Testis (tissue), 3 donors: ENCODE results near the gene TULP4. TPM values are rescaled to one million over a fixed set of nuclear protein-coding genes. Genes with fewer than 3 reads are reported as not detected.
"Not testable (repeated sequence)": the region's sequence is repeated elsewhere in the genome, so short reads cannot be mapped to it uniquely, and the experiment has no call there.

ENCODE experiments used
- DNase-seq: peaks from one replicate; pipeline ENCODE4 v3.0.0-alpha.2; 2019
- H3K27ac ChIP-seq, 2 donors: fragments of 200-600 bp; sonication (generic); one replicate each; pipeline ENCODE4 v1.5.1; 2019
- H3K27me3 ChIP-seq: fragments of 200-600 bp; sonication (generic); one replicate; pipeline ENCODE4 v1.5.1; 2019
- H3K36me3 ChIP-seq: fragments of 200-600 bp; sonication (generic); one replicate; pipeline ENCODE4 v1.5.1; 2017; ENCODE audit warnings: low read depth; ENCODE audit errors: missing control alignments
- H3K4me1 ChIP-seq: fragments of 200-600 bp; sonication (generic); one replicate; pipeline ENCODE4 v1.5.1; 2019
- H3K4me3 ChIP-seq, 2 donors: fragments of 200-600 bp; sonication (generic); one replicate each; pipeline ENCODE4 v1.5.1; 2017 to 2019
- H3K9me3 ChIP-seq: fragments of 200-600 bp; sonication (generic); one replicate; pipeline ENCODE4 v1.5.1; 2017
- CTCF ChIP-seq, 3 experiments: fragments of 450-650 bp in 2 of 3; fragments of 200-600 bp in 1 of 3; sonication (generic) in 1 of 3; IDR thresholded peaks; one replicate each; pipeline ENCODE4 v1.5.1; 2016 to 2019; ENCODE audit warnings: antibody characterized with exemption in 3 of 3, mild to moderate bottlenecking in 2 of 3, moderate library complexity in 1 of 3
- POLR2A ChIP-seq: fragments of 450-650 bp; IDR thresholded peaks from one replicate; pipeline ENCODE4 v1.6.1; 2017; ENCODE audit warnings: antibody characterized with exemption, mild to moderate bottlenecking, moderate library complexity
- WGBS, 2 donors: methylation state at CpG; one replicate each; pipeline ENCODE4 v1.1.5; 2018; 5-methylcytosine and 5-hydroxymethylcytosine counted together
- intact Hi-C: fragments of 100-400 bp; cut with DNase I; formaldehyde crosslinking; loops from one replicate; pipeline ENCODE4 v1.15.1; 2023; ENCODE audit warnings: low total_unique reads
- polyA plus RNA-seq: library from polyadenylated mRNA; stranded (reverse); fragments of 350-450 nt; fragmentation: Illumina TruSeq; extraction: RNeasy Lipid Tissue Mini Kit (QIAGEN cat#74804); gene quantifications from one replicate; pipeline ENCODE4 v1.2.3, GENCODE V29; 2014; ENCODE audit warnings: low read depth, low replicate concordance; ENCODE audit not compliant: insufficient read depth
- total RNA-seq, 2 donors: library from RNA; depleted of rRNA; stranded (reverse); fragments of >200 nt; gene quantifications; one replicate each; pipeline ENCODE4 v1.2.3, GENCODE V29; 2016

TULP4 gene
- total and polyA plus RNA-seq, 3 donors from 2014 or later: 18.0 to 211 (median 116) TPM

GRCh38 chr6:158388727-158389126 is 76.5 kb downstream of the TULP4 start:
- DNase-seq: no peak
- H3K4me3 ChIP-seq: no peak overlapping the region
- no peaks in the 10 kb centered on the region for H3K27me3 ChIP-seq
- H3K9me3 ChIP-seq: no peaks in the 10 kb centered on the region
- WGBS, 2 donors: 41 to 79% methylated on average over 2 of the region's 2 CpGs
- intact Hi-C loops: no loop called here
- no peaks in the 10 kb centered on the region for H3K4me1 ChIP-seq
- TF ChIP-seq CTCF (IDR thresholded peaks at IDR 0.05) (no peak), POLR2A (no peak)
- H3K27ac ChIP-seq: no peak overlapping the region
- no peaks in the 10 kb centered on the region for H3K36me3 ChIP-seq

- no peak for DNase-seq
- TF ChIP-seq CTCF (IDR thresholded peaks at IDR 0.05) (no peak), POLR2A (no peak)
- H3K4me3 ChIP-seq: no peak overlapping the region
- no peaks in the 10 kb centered on the region for H3K27me3 ChIP-seq
- intact Hi-C loops: no loop called here
- 91 to 97% methylated on average over 3 of the region's 3 CpGs for WGBS, 2 donors
- no peaks in the 10 kb centered on the region for H3K9me3 ChIP-seq
- H3K36me3 ChIP-seq: no peaks in the 10 kb centered on the region
- no peak overlapping the region for H3K27ac ChIP-seq
- no peaks in the 10 kb centered on the region for H3K4me1 ChIP-seq
Measured at GRCh38 chr6:158389193-158389919, 77.1 kb downstream of the TULP4 start.

GRCh38 chr6:158391276-158391675 is 79.0 kb downstream of the TULP4 start:
- no peaks in the 10 kb centered on the region for H3K36me3 ChIP-seq
- WGBS, 2 donors: 97 to 98% methylated on average over 3 of the region's 3 CpGs
- TF ChIP-seq POLR2A: no peak
- no peak for TF ChIP-seq CTCF (IDR thresholded peaks at IDR 0.05)
- H3K27ac ChIP-seq: no peak overlapping the region
- intact Hi-C loops: no loop called here
- H3K4me1 ChIP-seq: no peaks in the 10 kb centered on the region
- H3K4me3 ChIP-seq: no peak overlapping the region
- no peaks in the 10 kb centered on the region for H3K27me3 ChIP-seq
- no peaks in the 10 kb centered on the region for H3K9me3 ChIP-seq
- DNase-seq: no peak

- DNase-seq: not testable (repeated sequence)
Measured at GRCh38 chr6:158391977-158392376, 79.7 kb downstream of the TULP4 start.

GRCh38 chr6:158396136-158396535 is 83.9 kb downstream of the TULP4 start:
- WGBS, 2 donors: 74 to 91% methylated on average over 5 of the region's 5 CpGs
- TF ChIP-seq POLR2A (no peak), CTCF (IDR thresholded peaks at IDR 0.05) (no peak)
- H3K27ac ChIP-seq: no peak overlapping the region
- no peaks in the 10 kb centered on the region for H3K27me3 ChIP-seq
- H3K4me3 ChIP-seq: no peak overlapping the region
- H3K9me3 ChIP-seq: no peaks in the 10 kb centered on the region
- DNase-seq: no peak
- intact Hi-C loops: no loop called here
- H3K36me3 ChIP-seq: no peaks in the 10 kb centered on the region
- no peaks in the 10 kb centered on the region for H3K4me1 ChIP-seq

More at GRCh38 chr6:158391977-158392376, 79.7 kb downstream of the TULP4 start:
- H3K9me3 ChIP-seq, H3K27ac ChIP-seq, intact Hi-C loops, H3K36me3 ChIP-seq, H3K27me3 ChIP-seq, H3K4me3 ChIP-seq, H3K4me1 ChIP-seq: not testable (repeated sequence)
- WGBS, 2 donors: 95 to 96% methylated on average over 4 of the region's 4 CpGs
